Endothelial cell of umbilical vein (primary cell): ENCODE results near the gene TEX13C. TPM values are rescaled to one million over a fixed set of nuclear protein-coding genes. Genes with fewer than 3 reads are reported as not detected.

ENCODE experiments used
- BruUV-seq: library from RNA; stranded (reverse); fragments of 400-500 nt; replicated peaks from 2 replicates; lab custom pipeline; 2021; lab: Mats Ljungman, UMichigan
- CTCF ChIA-PET: fragments of 300-600, 350-600 bp; sonication (Branson Sonifier 250); formaldehyde crosslinking; loops from one replicate; lab custom pipeline; 2021; ENCODE audit warnings: antibody characterized with exemption, inconsistent platforms; lab: Charles Lee
- POLR2A ChIA-PET: fragments of 300-600, 350-600 bp; sonication (Branson Sonifier 250); formaldehyde crosslinking; loops from one replicate; lab custom pipeline; 2021; ENCODE audit warnings: antibody characterized with exemption, inconsistent platforms; lab: Charles Lee
- DNase-seq: peaks from one replicate; pipeline ENCODE4 v3.0.0-alpha.2; 2011; ENCODE audit warnings: low read depth, low spot score
- FAIRE-seq: peaks from 2 replicates; lab custom pipeline; 2011; peaks lifted over from hg19 to GRCh38; lab: Jason Lieb, UNC
- H2AFZ ChIP-seq: 2 replicates; pipeline ENCODE4 v1.6.0; 2012; ENCODE audit warnings: low read depth, low read length, control low read depth, inconsistent platforms
- H3K27ac ChIP-seq: 2 replicates; pipeline ENCODE4 v1.5.1; 2011; ENCODE audit warnings: low read depth, mild to moderate bottlenecking, control low read depth, low read length, moderate library complexity; ENCODE audit not compliant: insufficient read depth
- H3K27me3 ChIP-seq, 2 experiments: 2 replicates each; pipeline versions ENCODE4 v1.6.0 to v1.6.1; 2011; ENCODE audit warnings: low read length in 2 of 2, mixed read lengths in 1 of 2; ENCODE audit not compliant: control insufficient read depth in 2 of 2, insufficient read depth in 2 of 2
- H3K36me3 ChIP-seq, 2 experiments: 2 replicates in 1 of 2; 3 replicates in 1 of 2; pipeline ENCODE4 v1.5.1; 2011; ENCODE audit warnings: low read length in 2 of 2, mild to moderate bottlenecking in 1 of 2, moderate library complexity in 1 of 2; ENCODE audit not compliant: control insufficient read depth in 2 of 2, insufficient read depth in 2 of 2; ENCODE audit errors: extremely low read depth in 1 of 2
- H3K4me1 ChIP-seq: 3 replicates; pipeline ENCODE4 v1.5.1; 2011; ENCODE audit warnings: mild to moderate bottlenecking, low read length; ENCODE audit not compliant: control insufficient read depth, insufficient read depth; ENCODE audit errors: extremely low read depth
- H3K4me2 ChIP-seq: 2 replicates; pipeline ENCODE4 v1.6.1; 2011; ENCODE audit warnings: low read length, control low read depth, mixed read lengths; ENCODE audit not compliant: insufficient read depth
- H3K4me3 ChIP-seq, 3 experiments: fragments of 200-600 bp in 1 of 3; sonication (generic), shearing (Covaris generic) in 1 of 3; replicated peaks in 1 of 3; 2 replicates each; pipeline ENCODE4 v1.5.1; 2011 to 2016; ENCODE audit warnings: control low read depth in 3 of 3, low read length in 3 of 3, mild to moderate bottlenecking in 2 of 3, inconsistent platforms in 1 of 3, low read depth in 1 of 3, moderate library complexity in 1 of 3; ENCODE audit not compliant: insufficient read depth in 1 of 3
- H3K79me2 ChIP-seq: 2 replicates; pipeline ENCODE4 v1.6.0; 2012; ENCODE audit warnings: low read length, inconsistent platforms; ENCODE audit not compliant: control insufficient read depth, insufficient read depth
- H3K9ac ChIP-seq: replicated peaks from 2 replicates; pipeline ENCODE3; 2011; ENCODE audit warnings: low read length, control low read depth; ENCODE audit not compliant: insufficient read depth; ENCODE audit errors: extremely low read depth
- H3K9me1 ChIP-seq: replicated peaks from 3 replicates; pipeline ENCODE4 v1.6.0; 2011; ENCODE audit warnings: mild to moderate bottlenecking, low read length; ENCODE audit not compliant: control insufficient read depth, insufficient read depth; ENCODE audit errors: extremely low read depth
- H3K9me3 ChIP-seq: replicated peaks from 2 replicates; pipeline ENCODE4 v1.5.1; 2012; ENCODE audit warnings: low read length, inconsistent platforms; ENCODE audit not compliant: control insufficient read depth, insufficient read depth
- H4K20me1 ChIP-seq: replicated peaks from 2 replicates; pipeline ENCODE3; 2011; ENCODE audit warnings: mild to moderate bottlenecking, low read length; ENCODE audit not compliant: control insufficient read depth, insufficient read depth; ENCODE audit errors: extremely low read depth
- CTCF ChIP-seq, 2 donors: IDR thresholded peaks; 1 replicate in 1 of 2; 2 replicates in 1 of 2; pipeline ENCODE4 v1.5.1; 2011; ENCODE audit warnings: low read length in 2 of 2, mild to moderate bottlenecking in 2 of 2, moderate library complexity in 2 of 2, control low read depth in 1 of 2, inconsistent platforms in 1 of 2, low read depth in 1 of 2; ENCODE audit not compliant: insufficient read depth in 1 of 2; ENCODE audit errors: extremely low read depth in 1 of 2
- EZH2 ChIP-seq: IDR thresholded peaks from 2 replicates; pipeline ENCODE4 v1.6.1; 2012; ENCODE audit warnings: borderline replicate concordance, low read depth, mild to moderate bottlenecking, moderate library complexity, low read length, inconsistent platforms; ENCODE audit not compliant: severe bottlenecking
- FOS ChIP-seq: IDR thresholded peaks from 2 replicates; pipeline ENCODE4 v1.6.1; 2011; ENCODE audit warnings: mild to moderate bottlenecking, low read length, moderate library complexity, borderline replicate concordance; ENCODE audit not compliant: insufficient read depth
- GATA2 ChIP-seq: IDR thresholded peaks from 2 replicates; pipeline ENCODE4 v1.7.0; 2011; ENCODE audit warnings: low read depth, mild to moderate bottlenecking, moderate library complexity, mixed read lengths, low read length; ENCODE audit not compliant: insufficient read length, insufficient read depth
- JUN ChIP-seq: IDR thresholded peaks from 2 replicates; pipeline ENCODE4 v1.6.1; 2011; ENCODE audit warnings: borderline replicate concordance, low read depth; ENCODE audit not compliant: insufficient read length, insufficient read depth
- MAX ChIP-seq: IDR thresholded peaks from 2 replicates; pipeline ENCODE4 v1.6.1; 2011; ENCODE audit not compliant: insufficient read depth, insufficient read length
- MYC ChIP-seq: IDR thresholded peaks from one replicate; pipeline ENCODE4 v1.6.1; 2011; ENCODE audit warnings: mild to moderate bottlenecking, low read depth, low read length
- POLR2A ChIP-seq: IDR thresholded peaks from 2 replicates; pipeline ENCODE4 v1.6.1; 2012; ENCODE audit warnings: low read depth, mild to moderate bottlenecking, control low read depth, low read length
- POLR2AphosphoS5 ChIP-seq: IDR thresholded peaks from 2 replicates; pipeline ENCODE4 v1.6.1; 2012; ENCODE audit warnings: low read depth, mild to moderate bottlenecking, control low read depth, low read length, moderate library complexity; ENCODE audit not compliant: insufficient read depth
- dilution Hi-C: fragments of 300-500 bp; cut with MboI; formaldehyde crosslinking; loops from one replicate; pipeline ENCODE4 v1.15.0; 2019; ENCODE audit warnings: low sequenced_read_pairs; ENCODE audit not compliant: extremely low pct_ligation_motif_present
- intact Hi-C: fragments of 100-400 bp; cut with micrococcal nuclease; formaldehyde crosslinking; loops from one replicate; pipeline ENCODE4 v1.10.0; 2022
- polyA plus RNA-seq, 4 experiments: library from polyadenylated mRNA; depleted of rRNA in 3 of 4; stranded (reverse) in 3 of 4; unstranded in 1 of 4; fragments of >200 nt; gene quantifications; 2 replicates each; pipeline versions ENCODE4 v1.2.1 to v1.2.3, GENCODE V29; 2011 to 2012; ENCODE audit warnings: missing spikeins in 1 of 4
- total RNA-seq: library from RNA; stranded (reverse); gene quantifications from 2 replicates; pipeline ENCODE4 v1.2.3, GENCODE V29; 2021

Gene TEX13C
- total and polyA plus RNA-seq, 2 donors (not counting 3 experiments of a cell fraction or from before 2014, with no cell fraction given) = not detected

GRCh38 chrX:125295337-125295736 is 24.3 kb upstream of the TEX13C start:
- dilution Hi-C loops = no loop called here
- FAIRE-seq = no peak

More at GRCh38 chrX:125295337-125295736, 24.3 kb upstream of the TEX13C start:
- H3K4me1 ChIP-seq = no peaks in the 10 kb centered on the region
- no peaks in the 10 kb centered on the region for H3K27me3 ChIP-seq
- H3K27ac ChIP-seq = no peak overlapping the region
- H2AFZ ChIP-seq = no peak overlapping the region
- H3K9ac ChIP-seq = no peak overlapping the region
- intact Hi-C loops = no loop called here
- no peaks in the 10 kb centered on the region for H3K36me3 ChIP-seq
- no peaks in the 10 kb centered on the region for H3K9me3 ChIP-seq
- BruUV-seq = no TSS peak
- H3K9me1 ChIP-seq = no peaks in the 10 kb centered on the region
- no peak overlapping the region for H3K4me3 ChIP-seq
- POLR2A ChIA-PET = no interaction called here
- no peak overlapping the region for H3K4me2 ChIP-seq
- H3K79me2 ChIP-seq = no peaks in the 10 kb centered on the region
- H4K20me1 ChIP-seq = no peaks in the 10 kb centered on the region
- TF ChIP-seq CTCF (IDR thresholded peaks at IDR 0.05; ENCODE audit: extremely low read depth in 1 of 2, insufficient read depth in 1 of 2, low read depth in 1 of 2, low read length in 2 of 2) (no peak), JUN (no peak), GATA2 (no peak), POLR2AphosphoS5 (no peak), MAX (no peak), FOS (no peak), EZH2 (no peak), MYC (no peak), POLR2A (no peak)
- DNase-seq = no peak
- CTCF ChIA-PET = no interaction called here
